OCI-LY7 (cell line): Measurements from ENCODE around the gene TMEM18.

Source experiments
- EZH2phosphoT487 ChIP-seq: fragments of 200-600 bp; sonication (generic); IDR thresholded peaks from 2 replicates; pipeline ENCODE4 v1.6.1; 2018; ENCODE audit warnings: low read depth, borderline replicate concordance, mild to moderate bottlenecking, mixed run types, antibody characterized with exemption, low read length, moderate library complexity, mixed read lengths
- TF ChIP-seq, protein P1 (sequence below): fragments of 200-600 bp; sonication (generic); conservative IDR thresholded peaks from 2 replicates; pipeline ENCODE4 v1.5.1; 2014; ENCODE audit warnings: mild to moderate bottlenecking, antibody characterized with exemption, low read length, moderate library complexity, mixed read lengths

DNA sequence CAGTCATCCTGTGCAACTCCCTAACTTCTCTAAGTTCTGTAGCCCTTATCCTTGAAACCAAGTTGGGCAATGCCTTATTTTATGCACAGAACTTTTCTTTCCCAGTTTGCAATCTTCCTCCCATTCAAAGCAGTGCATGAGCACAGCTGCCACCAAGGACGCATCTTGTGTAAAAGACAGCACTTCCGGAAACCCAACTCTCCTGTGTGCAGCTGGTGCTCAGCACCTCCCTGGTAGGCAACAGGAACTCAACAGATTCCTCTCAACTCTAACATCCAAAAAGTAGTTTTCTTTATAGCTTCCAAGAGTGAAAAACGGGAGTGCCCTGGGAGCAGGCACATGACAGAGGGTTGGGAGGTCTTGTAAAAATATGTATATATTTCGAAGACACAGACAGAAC lies 2.2 kb downstream of the TMEM18 start:
- TF ChIP-seq, protein P1, sequence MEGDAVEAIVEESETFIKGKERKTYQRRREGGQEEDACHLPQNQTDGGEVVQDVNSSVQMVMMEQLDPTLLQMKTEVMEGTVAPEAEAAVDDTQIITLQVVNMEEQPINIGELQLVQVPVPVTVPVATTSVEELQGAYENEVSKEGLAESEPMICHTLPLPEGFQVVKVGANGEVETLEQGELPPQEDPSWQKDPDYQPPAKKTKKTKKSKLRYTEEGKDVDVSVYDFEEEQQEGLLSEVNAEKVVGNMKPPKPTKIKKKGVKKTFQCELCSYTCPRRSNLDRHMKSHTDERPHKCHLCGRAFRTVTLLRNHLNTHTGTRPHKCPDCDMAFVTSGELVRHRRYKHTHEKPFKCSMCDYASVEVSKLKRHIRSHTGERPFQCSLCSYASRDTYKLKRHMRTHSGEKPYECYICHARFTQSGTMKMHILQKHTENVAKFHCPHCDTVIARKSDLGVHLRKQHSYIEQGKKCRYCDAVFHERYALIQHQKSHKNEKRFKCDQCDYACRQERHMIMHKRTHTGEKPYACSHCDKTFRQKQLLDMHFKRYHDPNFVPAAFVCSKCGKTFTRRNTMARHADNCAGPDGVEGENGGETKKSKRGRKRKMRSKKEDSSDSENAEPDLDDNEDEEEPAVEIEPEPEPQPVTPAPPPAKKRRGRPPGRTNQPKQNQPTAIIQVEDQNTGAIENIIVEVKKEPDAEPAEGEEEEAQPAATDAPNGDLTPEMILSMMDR, result no peak
- TF ChIP-seq EZH2phosphoT487, result no peak
